ENCODE results near the gene NEK9.

NEK9 gene

DNA sequence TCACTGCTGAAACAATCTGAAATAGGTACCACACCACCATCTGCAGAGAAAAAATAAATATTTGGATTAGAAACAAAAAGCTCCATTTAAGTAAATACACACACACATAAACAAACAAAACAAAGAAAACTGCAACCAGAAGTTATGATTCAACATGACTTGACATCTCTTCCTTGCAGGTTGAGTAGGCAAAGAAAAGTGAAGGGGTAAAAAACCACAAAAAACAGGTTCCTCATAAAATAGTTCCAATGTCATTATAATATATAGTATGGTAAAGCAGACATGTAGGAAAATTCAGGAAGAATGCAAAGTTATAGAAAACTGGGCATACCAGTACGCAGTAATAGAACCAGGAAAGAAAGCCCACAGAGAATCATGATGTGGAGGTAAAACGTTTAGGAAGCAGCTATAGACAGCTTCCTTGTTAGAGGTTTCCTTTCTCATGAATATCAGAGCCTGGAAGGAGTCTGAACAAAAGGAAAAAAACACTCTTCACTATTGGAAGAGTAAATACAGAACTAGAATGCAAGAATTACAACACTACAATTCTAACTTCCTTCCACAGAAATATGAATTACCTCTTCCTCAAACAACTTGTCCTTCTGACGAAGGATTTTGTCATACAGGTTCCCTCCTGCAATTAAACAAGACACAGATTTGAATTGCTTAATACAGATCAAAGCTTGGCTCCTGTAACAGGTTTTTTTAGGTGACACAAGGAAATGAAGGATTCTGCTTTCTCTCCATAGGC is 6.1 kb downstream of the NEK9 start:
- WGBS (ENCODE audit: extremely low coverage, insufficient coverage, low lambda C conversion rate) = no CpG with 5 or more reads among the region's 3 CpGs
- Histone ChIP-seq H3K79me2 (ENCODE audit: control insufficient read depth, insufficient read depth, low read length) (no peaks in the 10 kb centered on the region), H3K4me1 (ENCODE audit: control insufficient read depth, low read depth, low read length) (no peaks in the 10 kb centered on the region), H2BK120ac (ENCODE audit: low read depth, low read length) (no peak overlapping the region), H3K18ac (ENCODE audit: low read length) (no peak overlapping the region), H3K23ac (ENCODE audit: low read length) (no peak overlapping the region), H3K27ac (ENCODE audit: low read depth, low read length) (no peak overlapping the region), H3K36me3 (ENCODE audit: control insufficient read depth, insufficient read depth, low read length) (no peaks in the 10 kb centered on the region), H3K4ac (ENCODE audit: low read depth, low read length) (no peak overlapping the region), H2AK5ac (ENCODE audit: low read length) (no peak overlapping the region), H3K9ac (ENCODE audit: low read length) (no peak overlapping the region), H3K79me1 (ENCODE audit: low read length) (no peaks in the 10 kb centered on the region), H3K4me3 (ENCODE audit: low read length) (no peak overlapping the region), H2BK15ac (replicated peaks; ENCODE audit: low read depth) (no peak overlapping the region), H3K56ac (ENCODE audit: low read length) (no peak overlapping the region), H4K8ac (ENCODE audit: low read depth, low read length) (no peak overlapping the region), H3K4me2 (ENCODE audit: low read length) (no peak overlapping the region), H4K5ac (ENCODE audit: low read length) (no peak overlapping the region), H3K27me3 (ENCODE audit: insufficient read depth, low read length, poor library complexity) (no peaks in the 10 kb centered on the region), H2BK5ac (ENCODE audit: low read length) (no peak overlapping the region)
- no peak for DNase-seq

DNA sequence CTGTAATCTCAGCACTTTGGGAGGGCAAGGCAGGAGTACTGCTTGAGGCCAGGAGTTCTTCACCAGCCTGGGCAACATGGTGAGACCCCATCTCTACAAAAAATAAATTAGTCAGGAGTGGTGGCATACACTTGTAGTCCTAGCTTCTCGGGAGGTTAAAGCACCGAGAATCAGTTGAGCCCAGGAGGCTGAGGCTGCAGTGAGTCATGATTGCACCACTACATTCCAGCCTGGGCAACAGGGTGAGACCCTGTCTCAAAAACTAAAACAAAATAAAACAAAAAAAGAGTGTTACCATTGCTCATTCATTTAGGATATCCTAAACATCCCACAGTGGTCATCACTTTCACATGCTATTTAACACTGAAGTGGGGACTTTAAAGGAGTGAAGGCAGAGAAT is 7.8 kb downstream of the NEK9 start:
- no peak overlapping the region for H3K27ac ChIP-seq (ENCODE audit: low read depth, low read length)
- H3K27me3 ChIP-seq (ENCODE audit: insufficient read depth, low read length, poor library complexity) = no peaks in the 10 kb centered on the region
- no peak for DNase-seq
- H3K4me2 ChIP-seq (ENCODE audit: low read length) = no peak overlapping the region
- no peak overlapping the region for H2BK5ac ChIP-seq (ENCODE audit: low read length)
- no peak overlapping the region for H3K18ac ChIP-seq (ENCODE audit: low read length)
- whole genome bisulfite sequencing (ENCODE audit: extremely low coverage, insufficient coverage, low lambda C conversion rate) = no CpG with 5 or more reads among the region's 2 CpGs
- no peak overlapping the region for H3K4me3 ChIP-seq (ENCODE audit: low read length)
- H3K4me1 ChIP-seq (ENCODE audit: control insufficient read depth, low read depth, low read length) = no peaks in the 10 kb centered on the region
- H3K56ac ChIP-seq (ENCODE audit: low read length) = no peak overlapping the region
- H3K23ac ChIP-seq (ENCODE audit: low read length) = no peak overlapping the region
- H3K79me2 ChIP-seq (ENCODE audit: control insufficient read depth, insufficient read depth, low read length) = no peaks in the 10 kb centered on the region
- H2BK120ac ChIP-seq (ENCODE audit: low read depth, low read length) = no peak overlapping the region
- no peak overlapping the region for H2AK5ac ChIP-seq (ENCODE audit: low read length)
- H4K8ac ChIP-seq (ENCODE audit: low read depth, low read length) = no peak overlapping the region
- peaks cover under 1% of the 10 kb centered on the region for H3K36me3 ChIP-seq (ENCODE audit: control insufficient read depth, insufficient read depth, low read length)
- H3K9ac ChIP-seq (ENCODE audit: low read length) = no peak overlapping the region
- no peak overlapping the region for H2BK15ac ChIP-seq (replicated peaks; ENCODE audit: low read depth)
- no peaks in the 10 kb centered on the region for H3K79me1 ChIP-seq (ENCODE audit: low read length)
- H3K4ac ChIP-seq (ENCODE audit: low read depth, low read length) = no peak overlapping the region
- no peak overlapping the region for H4K5ac ChIP-seq (ENCODE audit: low read length)

DNA sequence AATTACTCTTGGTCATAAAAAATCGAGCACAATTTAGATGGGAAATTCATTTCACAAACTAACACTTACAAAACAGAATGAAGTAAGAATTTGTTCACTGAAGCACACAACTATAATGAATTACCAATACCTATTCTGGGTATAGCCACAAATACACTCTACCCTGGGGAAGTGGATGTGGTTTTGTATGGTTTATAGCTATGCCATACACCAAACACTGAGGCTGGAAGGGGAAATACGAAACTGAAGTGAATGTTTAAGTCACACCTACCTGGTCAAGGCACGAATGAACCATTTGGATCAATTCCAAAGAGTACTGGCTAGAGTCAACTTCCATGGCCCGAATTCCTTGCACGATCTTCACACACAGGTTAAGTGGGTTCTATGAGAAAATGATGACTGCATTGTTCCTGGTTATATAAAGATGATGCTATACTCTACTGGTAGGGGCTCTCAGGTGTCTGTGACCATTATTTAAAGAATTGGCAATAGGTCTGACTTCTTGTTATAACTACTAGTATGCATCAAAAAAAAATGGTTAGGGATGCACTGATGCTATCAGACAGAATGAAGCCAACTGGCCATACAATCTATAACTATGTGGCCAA is 12.8 kb downstream of the NEK9 start:
- DNase-seq = no peak
- Histone ChIP-seq H3K79me1 (ENCODE audit: low read length) (no peaks in the 10 kb centered on the region), H3K4me3 (ENCODE audit: low read length) (no peak overlapping the region), H3K27me3 (ENCODE audit: insufficient read depth, low read length, poor library complexity) (no peaks in the 10 kb centered on the region), H3K27ac (ENCODE audit: low read depth, low read length) (no peak overlapping the region), H3K79me2 (ENCODE audit: control insufficient read depth, insufficient read depth, low read length) (no peaks in the 10 kb centered on the region), H2BK5ac (ENCODE audit: low read length) (no peak overlapping the region), H3K4me1 (ENCODE audit: control insufficient read depth, low read depth, low read length) (no peaks in the 10 kb centered on the region), H3K4me2 (ENCODE audit: low read length) (no peak overlapping the region), H3K18ac (ENCODE audit: low read length) (no peak overlapping the region), H4K5ac (ENCODE audit: low read length) (no peak overlapping the region), H3K23ac (ENCODE audit: low read length) (no peak overlapping the region), H3K56ac (ENCODE audit: low read length) (no peak overlapping the region), H3K4ac (ENCODE audit: low read depth, low read length) (no peak overlapping the region), H4K8ac (ENCODE audit: low read depth, low read length) (no peak overlapping the region), H2BK15ac (replicated peaks; ENCODE audit: low read depth) (no peak overlapping the region), H3K9ac (ENCODE audit: low read length) (no peak overlapping the region), H3K36me3 (ENCODE audit: control insufficient read depth, insufficient read depth, low read length) (peaks cover 6% of the 10 kb centered on the region), H2BK120ac (ENCODE audit: low read depth, low read length) (no peak overlapping the region), H2AK5ac (ENCODE audit: low read length) (no peak overlapping the region)
- no CpG with 5 or more reads among the region's 5 CpGs for WGBS (ENCODE audit: extremely low coverage, insufficient coverage, low lambda C conversion rate)

DNA sequence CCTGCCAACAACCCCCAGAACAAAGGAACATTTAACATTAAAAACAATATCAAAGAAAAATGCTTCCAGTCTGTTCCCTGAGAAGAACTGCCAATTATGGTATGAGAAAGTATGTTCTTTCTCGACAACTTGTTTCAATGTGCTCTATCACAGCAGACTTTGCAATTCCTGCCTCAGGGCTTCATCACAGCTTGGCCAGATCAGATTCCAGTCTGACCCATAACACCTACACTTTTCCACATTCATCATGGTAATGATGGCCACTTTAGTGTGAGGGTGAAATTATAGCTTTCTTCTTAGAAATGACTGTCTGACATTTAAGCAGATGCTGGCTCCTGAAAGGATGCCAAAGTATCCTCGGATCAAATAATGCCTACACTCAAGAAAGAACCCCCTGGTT is 17.0 kb downstream of the NEK9 start:
- H2BK5ac ChIP-seq (ENCODE audit: low read length) = no peak overlapping the region
- H3K79me2 ChIP-seq (ENCODE audit: control insufficient read depth, insufficient read depth, low read length) = no peaks in the 10 kb centered on the region
- H3K36me3 ChIP-seq (ENCODE audit: control insufficient read depth, insufficient read depth, low read length) = peaks cover 12% of the 10 kb centered on the region
- H3K27ac ChIP-seq (ENCODE audit: low read depth, low read length) = no peak overlapping the region
- no peaks in the 10 kb centered on the region for H3K27me3 ChIP-seq (ENCODE audit: insufficient read depth, low read length, poor library complexity)
- H3K18ac ChIP-seq (ENCODE audit: low read length) = no peak overlapping the region
- H3K79me1 ChIP-seq (ENCODE audit: low read length) = no peaks in the 10 kb centered on the region
- H3K4me1 ChIP-seq (ENCODE audit: control insufficient read depth, low read depth, low read length) = no peaks in the 10 kb centered on the region
- H2BK15ac ChIP-seq (replicated peaks; ENCODE audit: low read depth) = no peak overlapping the region
- H2BK120ac ChIP-seq (ENCODE audit: low read depth, low read length) = no peak overlapping the region
- H2AK5ac ChIP-seq (ENCODE audit: low read length) = no peak overlapping the region
- no peak for DNase-seq
- no peak overlapping the region for H4K8ac ChIP-seq (ENCODE audit: low read depth, low read length)
- WGBS (ENCODE audit: extremely low coverage, insufficient coverage, low lambda C conversion rate) = no CpG with 5 or more reads among the region's 2 CpGs
- H4K5ac ChIP-seq (ENCODE audit: low read length) = no peak overlapping the region
- H3K4ac ChIP-seq (ENCODE audit: low read depth, low read length) = no peak overlapping the region
- H3K56ac ChIP-seq (ENCODE audit: low read length) = no peak overlapping the region
- no peak overlapping the region for H3K4me2 ChIP-seq (ENCODE audit: low read length)
- H3K4me3 ChIP-seq (ENCODE audit: low read length) = no peak overlapping the region
- no peak overlapping the region for H3K9ac ChIP-seq (ENCODE audit: low read length)
- no peak overlapping the region for H3K23ac ChIP-seq (ENCODE audit: low read length)

DNA sequence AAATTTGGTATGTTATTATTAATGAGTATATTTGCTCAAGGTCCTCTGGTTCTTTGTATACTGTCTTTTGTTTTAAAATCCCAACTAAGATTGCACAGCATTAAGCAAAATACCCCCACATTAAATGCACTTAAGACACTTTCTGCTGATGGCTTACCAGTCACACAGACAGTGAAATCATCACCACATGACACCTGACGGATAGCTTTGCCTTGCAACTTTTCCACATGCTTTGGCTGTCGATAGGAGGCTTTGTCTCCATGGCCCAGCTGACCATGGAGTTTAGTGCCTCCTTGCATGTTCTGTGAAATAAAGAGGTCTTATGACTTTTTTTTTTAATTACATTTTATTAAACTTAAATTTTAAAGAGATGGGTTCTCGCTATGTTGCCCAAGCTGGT is 19.7 kb downstream of the NEK9 start:
- Histone ChIP-seq H3K27me3 (ENCODE audit: insufficient read depth, low read length, poor library complexity) (no peaks in the 10 kb centered on the region), H3K79me1 (ENCODE audit: low read length) (no peaks in the 10 kb centered on the region), H3K79me2 (ENCODE audit: control insufficient read depth, insufficient read depth, low read length) (no peaks in the 10 kb centered on the region), H3K18ac (ENCODE audit: low read length) (no peak overlapping the region), H3K4me2 (ENCODE audit: low read length) (no peak overlapping the region), H3K56ac (ENCODE audit: low read length) (no peak overlapping the region), H4K8ac (ENCODE audit: low read depth, low read length) (no peak overlapping the region), H3K4ac (ENCODE audit: low read depth, low read length) (no peak overlapping the region), H3K4me3 (ENCODE audit: low read length) (no peak overlapping the region), H3K36me3 (ENCODE audit: control insufficient read depth, insufficient read depth, low read length) (peaks cover 12% of the 10 kb centered on the region), H2BK5ac (ENCODE audit: low read length) (no peak overlapping the region), H3K9ac (ENCODE audit: low read length) (no peak overlapping the region), H4K5ac (ENCODE audit: low read length) (no peak overlapping the region), H3K27ac (ENCODE audit: low read depth, low read length) (no peak overlapping the region), H2AK5ac (ENCODE audit: low read length) (no peak overlapping the region), H2BK120ac (ENCODE audit: low read depth, low read length) (no peak overlapping the region), H3K4me1 (ENCODE audit: control insufficient read depth, low read depth, low read length) (no peaks in the 10 kb centered on the region), H3K23ac (ENCODE audit: low read length) (no peak overlapping the region), H2BK15ac (replicated peaks; ENCODE audit: low read depth) (no peak overlapping the region)
- WGBS (ENCODE audit: extremely low coverage, insufficient coverage, low lambda C conversion rate) = no CpG with 5 or more reads among the region's 3 CpGs
- DNase-seq = no peak

DNA sequence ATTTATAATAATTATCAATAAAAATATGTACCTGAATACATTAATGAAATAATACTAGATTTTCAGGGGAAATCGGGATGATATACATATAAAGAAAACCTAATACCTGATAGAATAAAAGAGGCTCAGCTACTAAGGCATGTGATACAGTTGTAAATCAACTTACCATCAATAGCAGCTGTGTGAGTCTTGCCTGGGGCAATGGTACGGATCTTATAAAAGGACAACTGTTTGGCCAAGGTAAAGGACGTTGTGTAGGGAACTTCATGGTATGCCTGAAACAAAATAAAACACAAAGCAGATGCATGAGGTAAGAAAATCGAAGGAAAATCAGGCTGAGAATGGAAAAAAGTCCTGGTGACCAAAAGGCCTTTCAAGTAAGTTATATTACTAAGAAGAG is 25.4 kb downstream of the NEK9 start:
- Histone ChIP-seq H3K27ac (ENCODE audit: low read depth, low read length) (no peak overlapping the region), H3K4me2 (ENCODE audit: low read length) (no peak overlapping the region), H4K8ac (ENCODE audit: low read depth, low read length) (no peak overlapping the region), H2BK120ac (ENCODE audit: low read depth, low read length) (no peak overlapping the region), H3K4ac (ENCODE audit: low read depth, low read length) (no peak overlapping the region), H3K36me3 (ENCODE audit: control insufficient read depth, insufficient read depth, low read length) (peaks cover 6% of the 10 kb centered on the region), H3K9ac (ENCODE audit: low read length) (no peak overlapping the region), H2BK15ac (replicated peaks; ENCODE audit: low read depth) (no peak overlapping the region), H3K27me3 (ENCODE audit: insufficient read depth, low read length, poor library complexity) (no peaks in the 10 kb centered on the region), H3K18ac (ENCODE audit: low read length) (no peak overlapping the region), H2AK5ac (ENCODE audit: low read length) (no peak overlapping the region), H3K4me3 (ENCODE audit: low read length) (no peak overlapping the region), H4K5ac (ENCODE audit: low read length) (no peak overlapping the region), H3K4me1 (ENCODE audit: control insufficient read depth, low read depth, low read length) (no peaks in the 10 kb centered on the region), H2BK5ac (ENCODE audit: low read length) (no peak overlapping the region), H3K56ac (ENCODE audit: low read length) (no peak overlapping the region), H3K79me1 (ENCODE audit: low read length) (no peaks in the 10 kb centered on the region), H3K23ac (ENCODE audit: low read length) (no peak overlapping the region), H3K79me2 (ENCODE audit: control insufficient read depth, insufficient read depth, low read length) (no peaks in the 10 kb centered on the region)
- no peak for DNase-seq
- WGBS (ENCODE audit: extremely low coverage, insufficient coverage, low lambda C conversion rate) = no CpG with 5 or more reads among the region's 4 CpGs
